Measurements from ENCODE around the gene KCNE1. TPM values are rescaled to one million over a fixed set of nuclear protein-coding genes. Genes with fewer than 3 reads are reported as not detected.

KCNE1 gene
- polyA plus RNA-seq, 2 of the 4 experiments (the other 2 are of a cell fraction): 0.17 TPM; not detected in 1

GRCh38 chr21:34559089-34559631 lies 47.1 kb upstream of the KCNE1 start:
- Histone ChIP-seq H3K4me1 (no peaks in the 10 kb centered on the region), H3K4me2 (no peak overlapping the region), H3K4me3 (no peak overlapping the region), H3K9me3 (no peaks in the 10 kb centered on the region), H3K27ac (no peak overlapping the region)
- no peak for DNase-seq (ENCODE audit: low read depth in 1 of 2, low spot score in 1 of 2)
- FAIRE-seq: no peak
- CTCF ChIA-PET: interaction anchor here (1.7 kb wide), 1 partner anchor 23 kb away, joined by 5 read pairs; no protein-coding TSS in a partner anchor
- 82% methylated on average over 6 of the region's 6 CpGs for WGBS (ENCODE audit: missing lambda C conversion rate)
- TF ChIP-seq KDM5A (IDR thresholded peaks at IDR 0.05): no peak
- TF ChIP-seq MYC (IDR thresholded peaks at IDR 0.05; ENCODE audit: borderline replicate concordance, low read length): no peak
- no peak for TF ChIP-seq EHF (CRISPR knock-in tag; IDR thresholded peaks at IDR 0.05)
- TF ChIP-seq FOXS1 (CRISPR knock-in tag; IDR thresholded peaks at IDR 0.05): no peak
- no peak for TF ChIP-seq RCOR1 (IDR thresholded peaks at IDR 0.05; ENCODE audit: low read depth, low read length)
- no peak for TF ChIP-seq EP300 (IDR thresholded peaks at IDR 0.05)
- TF ChIP-seq SREBF2 (IDR thresholded peaks at IDR 0.05): no peak
- POLR2A ChIA-PET: no interaction called here
- ATAC-seq: no peak

- DNase-seq (ENCODE audit: low read depth in 1 of 2, low spot score in 1 of 2): no peak
- H3K4me2 ChIP-seq: no peak overlapping the region
- TF ChIP-seq CHD4 (IDR thresholded peaks at IDR 0.05; ENCODE audit: borderline replicate concordance): no peak
- no peak for TF ChIP-seq RNF2 (IDR thresholded peaks at IDR 0.05; ENCODE audit: borderline replicate concordance, low read depth)
- TF ChIP-seq TP53 (CRISPR knock-in tag; IDR thresholded peaks at IDR 0.05): no peak
- TF ChIP-seq NR3C1 (IDR thresholded peaks at IDR 0.05): no peak
- no peak for TF ChIP-seq REST (IDR thresholded peaks at IDR 0.05)
- TF ChIP-seq HES2 (IDR thresholded peaks at IDR 0.05): no peak
- no peak for TF ChIP-seq EHF (CRISPR knock-in tag; IDR thresholded peaks at IDR 0.05)
- ATAC-seq: no peak
- CTCF ChIA-PET: interaction anchor here (1.7 kb wide), 1 partner anchor 24 kb away, joined by 5 read pairs; no protein-coding TSS in a partner anchor
- 77% methylated on average over 5 of the region's 5 CpGs for WGBS (ENCODE audit: missing lambda C conversion rate)
- H3K4me1 ChIP-seq: no peaks in the 10 kb centered on the region
- no peak overlapping the region for H3K4me3 ChIP-seq
- H3K27ac ChIP-seq: no peak overlapping the region
- FAIRE-seq: no peak
- POLR2A ChIA-PET: no interaction called here
- no peaks in the 10 kb centered on the region for H3K9me3 ChIP-seq
These were observed 46.2 kb upstream of the KCNE1 start for GRCh38 chr21:34558166-34558565.

- CTCF ChIA-PET: no interaction called here
- ATAC-seq: no peak
- POLR2A ChIA-PET: no interaction called here
- Histone ChIP-seq H3K4me1 (no peaks in the 10 kb centered on the region), H3K4me2 (no peak overlapping the region), H3K4me3 (no peak overlapping the region), H3K27ac (no peak overlapping the region), H3K9me3 (no peaks in the 10 kb centered on the region)
- 62% methylated on average over 5 of the region's 5 CpGs for WGBS (ENCODE audit: missing lambda C conversion rate)
- no peak for DNase-seq (ENCODE audit: low read depth in 1 of 2, low spot score in 1 of 2)
- TF ChIP-seq TP53 (CRISPR knock-in tag; IDR thresholded peaks at IDR 0.05) (no peak), EHMT2 (IDR thresholded peaks at IDR 0.05; ENCODE audit: low read depth) (no peak), ZFP36 (IDR thresholded peaks at IDR 0.05; ENCODE audit: borderline replicate concordance, partially characterized antibody) (no peak), HOXA7 (CRISPR knock-in tag; IDR thresholded peaks at IDR 0.05) (no peak), HOXB5 (CRISPR knock-in tag; IDR thresholded peaks at IDR 0.05) (no peak), BHLHE40 (IDR thresholded peaks at IDR 0.05; ENCODE audit: low read depth, low read length) (no peak), HOXB13 (CRISPR knock-in tag; IDR thresholded peaks at IDR 0.05; ENCODE audit: low read depth) (no peak), REST (IDR thresholded peaks at IDR 0.05) (no peak), MAFK (IDR thresholded peaks at IDR 0.05; ENCODE audit: partially characterized antibody) (no peak), CBX8 (IDR thresholded peaks at IDR 0.05) (no peak), NPAS2 (CRISPR knock-in tag; IDR thresholded peaks at IDR 0.05; ENCODE audit: borderline replicate concordance) (no peak), RARB (CRISPR knock-in tag; IDR thresholded peaks at IDR 0.05) (no peak), ESRRA (IDR thresholded peaks at IDR 0.05; ENCODE audit: borderline replicate concordance, low read length) (no peak), RNF2 (IDR thresholded peaks at IDR 0.05; ENCODE audit: borderline replicate concordance, low read depth) (no peak), PHF8 (IDR thresholded peaks at IDR 0.05; ENCODE audit: borderline replicate concordance, low read depth) (no peak), CEBPB (IDR thresholded peaks at IDR 0.05) (no peak), NR3C1 (IDR thresholded peaks at IDR 0.05) (no peak), HDAC2 (IDR thresholded peaks at IDR 0.05) (no peak), JUN (IDR thresholded peaks at IDR 0.05) (no peak)
- FAIRE-seq: no peak
These were observed 45.3 kb upstream of the KCNE1 start for GRCh38 chr21:34557261-34557660.

Data from A549 (cell line).